Osteocyte (in vitro differentiated cells): Measurements from ENCODE around the gene ETV6. TPM values are rescaled to one million over a fixed set of nuclear protein-coding genes. Genes with fewer than 3 reads are reported as not detected.

Experiments used
- DNase-seq: peaks from one replicate; pipeline ENCODE4 v3.0.0; 2021; ENCODE audit warnings: mixed read lengths; ENCODE audit not compliant: unreplicated experiment; ENCODE audit errors: extremely low spot score
- H3K27ac Mint-ChIP-seq: one replicate; pipeline ENCODE4 v1.8.0; 2021; ENCODE audit warnings: mild to moderate bottlenecking, mixed read lengths; ENCODE audit not compliant: unreplicated experiment
- H3K27me3 Mint-ChIP-seq: one replicate; pipeline ENCODE4 v1.8.0; 2021; ENCODE audit warnings: mixed read lengths; ENCODE audit not compliant: unreplicated experiment
- H3K36me3 Mint-ChIP-seq: one replicate; pipeline ENCODE4 v1.8.0; 2021; ENCODE audit warnings: mixed read lengths; ENCODE audit not compliant: unreplicated experiment
- H3K4me1 Mint-ChIP-seq: one replicate; pipeline ENCODE4 v1.8.0; 2021; ENCODE audit warnings: mixed read lengths; ENCODE audit not compliant: unreplicated experiment
- H3K4me3 Mint-ChIP-seq: one replicate; pipeline ENCODE4 v1.8.0; 2021; ENCODE audit warnings: mild to moderate bottlenecking, moderate library complexity, mixed read lengths; ENCODE audit not compliant: unreplicated experiment
- H3K9me3 Mint-ChIP-seq: one replicate; pipeline ENCODE4 v1.8.0; 2021; ENCODE audit warnings: mixed read lengths; ENCODE audit not compliant: unreplicated experiment
- total RNA-seq: library from RNA; stranded (reverse); gene quantifications from 2 replicates; pipeline ENCODE4 v1.2.1, GENCODE V29; 2021
- TF ChIP-seq, protein P1 (sequence below): fragments of 200-600 bp; sonication (generic); IDR thresholded peaks from 2 replicates; pipeline ENCODE4 v1.5.0; 2021; ENCODE audit warnings: antibody characterized with exemption, mild to moderate bottlenecking, moderate library complexity

The ETV6 gene
- total RNA-seq, 1 donor from 2014 or later = 24.4 TPM

DNA sequence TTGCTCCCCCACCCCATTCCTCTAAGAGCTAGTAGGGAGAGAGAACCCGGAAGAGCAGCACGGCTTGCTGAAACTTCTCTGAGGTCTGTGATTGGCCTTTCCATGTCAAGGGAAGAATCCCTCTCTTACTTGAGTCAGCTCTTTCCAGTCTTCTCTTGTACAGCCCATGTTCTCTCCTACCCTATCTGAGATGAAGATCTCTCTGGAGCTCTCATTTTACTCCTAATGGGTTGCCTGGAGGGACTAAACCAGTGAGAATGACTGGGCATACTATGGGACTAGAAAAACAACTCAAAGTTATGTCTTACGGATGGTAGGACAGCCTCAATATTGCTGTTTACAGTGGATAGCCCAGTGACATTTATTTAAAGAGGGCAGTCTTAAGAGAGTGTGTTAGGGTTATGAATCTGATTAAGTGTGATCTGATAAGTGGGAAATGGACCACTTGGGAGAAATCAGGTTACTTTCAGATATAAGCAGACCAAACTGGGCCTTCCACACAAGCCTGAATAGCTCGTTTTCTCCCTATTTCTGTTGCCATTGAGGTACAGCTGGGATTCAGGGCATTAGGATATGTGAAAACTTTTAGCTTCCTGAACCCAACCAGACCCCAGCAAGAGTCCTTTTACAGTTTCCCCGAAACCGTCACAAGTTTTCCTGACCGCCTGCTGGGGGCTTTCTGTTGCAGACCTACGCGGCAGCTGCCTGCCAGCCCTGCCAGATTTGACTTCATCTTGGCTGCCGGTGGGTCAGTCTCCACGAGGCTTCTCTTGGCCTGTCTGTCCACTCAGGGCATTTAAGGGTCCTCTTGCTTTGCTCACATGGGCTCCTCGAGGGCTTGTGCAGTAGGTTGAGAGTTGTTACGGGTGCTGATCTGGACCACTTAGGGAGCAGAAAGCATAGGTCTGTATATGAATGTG lies 16.9 kb downstream of the ETV6 start:
- H3K27me3 Mint-ChIP-seq = no peaks in the 10 kb centered on the region
- no peak overlapping the region for H3K27ac Mint-ChIP-seq

DNA sequence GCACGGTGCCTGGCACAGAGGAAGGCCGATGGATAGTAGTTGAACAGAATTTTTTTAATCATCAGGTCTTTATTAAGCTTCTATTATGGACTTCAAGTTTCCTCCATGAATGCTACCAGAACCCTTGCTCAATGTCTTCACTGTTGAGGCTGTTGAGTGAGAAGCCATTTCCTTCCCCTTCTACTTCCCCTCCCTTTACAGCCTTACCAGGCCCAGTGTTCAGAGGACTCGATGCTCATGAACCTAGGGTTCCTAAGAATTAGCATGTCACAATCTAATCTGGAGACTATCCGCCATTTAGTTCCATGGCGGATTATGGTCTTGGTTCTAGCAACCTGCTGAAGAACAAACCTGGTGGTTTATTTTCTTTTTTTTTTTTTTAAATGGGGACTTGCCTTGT lies 17.7 kb downstream of the ETV6 start:
- DNase-seq = no peak
- no peaks in the 10 kb centered on the region for H3K9me3 Mint-ChIP-seq
- no peak overlapping the region for H3K4me3 Mint-ChIP-seq
- TF ChIP-seq, protein P1, sequence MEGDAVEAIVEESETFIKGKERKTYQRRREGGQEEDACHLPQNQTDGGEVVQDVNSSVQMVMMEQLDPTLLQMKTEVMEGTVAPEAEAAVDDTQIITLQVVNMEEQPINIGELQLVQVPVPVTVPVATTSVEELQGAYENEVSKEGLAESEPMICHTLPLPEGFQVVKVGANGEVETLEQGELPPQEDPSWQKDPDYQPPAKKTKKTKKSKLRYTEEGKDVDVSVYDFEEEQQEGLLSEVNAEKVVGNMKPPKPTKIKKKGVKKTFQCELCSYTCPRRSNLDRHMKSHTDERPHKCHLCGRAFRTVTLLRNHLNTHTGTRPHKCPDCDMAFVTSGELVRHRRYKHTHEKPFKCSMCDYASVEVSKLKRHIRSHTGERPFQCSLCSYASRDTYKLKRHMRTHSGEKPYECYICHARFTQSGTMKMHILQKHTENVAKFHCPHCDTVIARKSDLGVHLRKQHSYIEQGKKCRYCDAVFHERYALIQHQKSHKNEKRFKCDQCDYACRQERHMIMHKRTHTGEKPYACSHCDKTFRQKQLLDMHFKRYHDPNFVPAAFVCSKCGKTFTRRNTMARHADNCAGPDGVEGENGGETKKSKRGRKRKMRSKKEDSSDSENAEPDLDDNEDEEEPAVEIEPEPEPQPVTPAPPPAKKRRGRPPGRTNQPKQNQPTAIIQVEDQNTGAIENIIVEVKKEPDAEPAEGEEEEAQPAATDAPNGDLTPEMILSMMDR = no peak
- H3K27me3 Mint-ChIP-seq = no peaks in the 10 kb centered on the region
- peaks cover 18% of the 10 kb centered on the region for H3K4me1 Mint-ChIP-seq
- H3K36me3 Mint-ChIP-seq = peaks cover 5% of the 10 kb centered on the region
- no peak overlapping the region for H3K27ac Mint-ChIP-seq

More for the DNA sequence above, 16.9 kb downstream of the ETV6 start:
- Mint-ChIP-seq H3K36me3 (peaks cover 10% of the 10 kb centered on the region), H3K4me3 (no peak overlapping the region), H3K4me1 (peaks cover 18% of the 10 kb centered on the region), H3K9me3 (no peaks in the 10 kb centered on the region)
- TF ChIP-seq, protein P1 = no peak
- DNase-seq = no peak

GRCh38 chr12:11668611-11669010 lies 19.1 kb downstream of the ETV6 start:
- Mint-ChIP-seq H3K4me3 (no peak overlapping the region), H3K36me3 (peaks cover 5% of the 10 kb centered on the region), H3K4me1 (peaks cover 24% of the 10 kb centered on the region), H3K9me3 (no peaks in the 10 kb centered on the region), H3K27ac (peak overlapping the region; percentile 43), H3K27me3 (no peaks in the 10 kb centered on the region)
- TF ChIP-seq, protein P1 = no peak
- DNase-seq = no peak

DNA sequence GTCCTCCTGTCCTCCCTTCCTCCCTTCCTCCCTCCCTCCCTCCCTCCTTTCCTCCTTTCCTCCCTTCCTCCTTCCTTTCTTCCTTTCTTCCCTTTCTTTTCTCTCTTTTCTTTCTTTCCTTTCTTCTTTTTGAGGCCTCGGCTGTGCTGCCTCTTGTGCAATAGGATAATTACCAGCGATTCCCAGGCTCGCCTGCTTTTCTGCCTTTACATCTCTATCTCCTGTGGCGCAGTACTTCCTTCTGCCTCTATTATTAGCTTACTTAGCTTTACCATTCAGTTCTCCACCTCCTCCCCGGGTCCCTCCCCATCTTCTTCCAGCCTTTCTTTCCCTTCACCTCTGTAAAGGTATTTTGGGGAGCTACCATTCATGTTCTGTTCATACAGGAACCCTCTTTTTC lies 19.9 kb downstream of the ETV6 start:
- Mint-ChIP-seq H3K27ac (no peak overlapping the region), H3K36me3 (peaks cover 5% of the 10 kb centered on the region), H3K4me3 (no peak overlapping the region), H3K27me3 (no peaks in the 10 kb centered on the region), H3K4me1 (peaks cover 25% of the 10 kb centered on the region), H3K9me3 (no peaks in the 10 kb centered on the region)
- TF ChIP-seq, protein P1 = no peak
- DNase-seq = no peak
